LNCAP (cell line): ENCODE measurements around the gene CLTB.

Experiments used
- TF ChIP-seq, protein P1 (sequence below): fragments of 450-650 bp; IDR thresholded peaks from 2 replicates; pipeline ENCODE4 v1.5.1; 2017; ENCODE audit warnings: mild to moderate bottlenecking

CLTB gene

GRCh38 chr5:176366232-176366894, 50.0 kb downstream of the CLTB start:
- TF ChIP-seq, protein P1, sequence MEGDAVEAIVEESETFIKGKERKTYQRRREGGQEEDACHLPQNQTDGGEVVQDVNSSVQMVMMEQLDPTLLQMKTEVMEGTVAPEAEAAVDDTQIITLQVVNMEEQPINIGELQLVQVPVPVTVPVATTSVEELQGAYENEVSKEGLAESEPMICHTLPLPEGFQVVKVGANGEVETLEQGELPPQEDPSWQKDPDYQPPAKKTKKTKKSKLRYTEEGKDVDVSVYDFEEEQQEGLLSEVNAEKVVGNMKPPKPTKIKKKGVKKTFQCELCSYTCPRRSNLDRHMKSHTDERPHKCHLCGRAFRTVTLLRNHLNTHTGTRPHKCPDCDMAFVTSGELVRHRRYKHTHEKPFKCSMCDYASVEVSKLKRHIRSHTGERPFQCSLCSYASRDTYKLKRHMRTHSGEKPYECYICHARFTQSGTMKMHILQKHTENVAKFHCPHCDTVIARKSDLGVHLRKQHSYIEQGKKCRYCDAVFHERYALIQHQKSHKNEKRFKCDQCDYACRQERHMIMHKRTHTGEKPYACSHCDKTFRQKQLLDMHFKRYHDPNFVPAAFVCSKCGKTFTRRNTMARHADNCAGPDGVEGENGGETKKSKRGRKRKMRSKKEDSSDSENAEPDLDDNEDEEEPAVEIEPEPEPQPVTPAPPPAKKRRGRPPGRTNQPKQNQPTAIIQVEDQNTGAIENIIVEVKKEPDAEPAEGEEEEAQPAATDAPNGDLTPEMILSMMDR = no peak

GRCh38 chr5:176365351-176366231, 50.7 kb downstream of the CLTB start, which contains the start of gene ARL10:
ARL10 (plus strand) TSS chr5:176365487; CDS start chr5:176365564, 77 bp downstream.
- TF ChIP-seq, protein P1 = no peak

GRCh38 chr5:176364765-176365350, 51.5 kb downstream of the CLTB start:
- TF ChIP-seq, protein P1 = no peak

DNA sequence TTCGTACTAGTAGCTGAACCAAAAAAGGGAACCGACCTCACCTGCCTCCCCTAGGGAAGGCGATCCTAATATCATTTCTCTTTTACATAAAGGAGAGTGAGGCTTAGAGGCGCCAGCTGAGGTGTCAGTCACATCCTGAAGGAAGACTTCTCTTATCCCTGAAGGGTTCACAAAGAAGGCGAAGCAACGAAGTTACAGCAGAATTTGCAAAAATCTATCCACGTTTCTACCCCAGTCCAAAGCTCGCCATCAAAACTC, 54.2 kb downstream of the CLTB start:
- TF ChIP-seq, protein P1 = no peak

- TF ChIP-seq, protein P1 = peak; percentile 32; the same call in 1 of the 2 replicates
These were observed 54.7 kb downstream of the CLTB start, which contains the start of gene KIAA1191 for GRCh38 chr5:176361437-176362232. KIAA1191 (minus strand) TSS chr5:176361764; CDS start chr5:176359508, 2,256 bp downstream.

- TF ChIP-seq, protein P1 = no peak
These were observed 55.4 kb downstream of the CLTB start for GRCh38 chr5:176360894-176361436.

- TF ChIP-seq, protein P1 = no peak
These were observed 56.7 kb downstream of the CLTB start for GRCh38 chr5:176359658-176360057.
